SK-N-SH treated with all-trans-retinoic acid at 6 μM for 48 hours (cell line): Measurements from ENCODE around the gene UGT1A1.

Source experiments
- ATAC-seq: fragments of 200-7000 bp; cut with Tn5 transposase; 3 replicates; pipeline ENCODE4 v1.9.1; 2020; ENCODE audit warnings: mild to moderate bottlenecking, moderate library complexity
- BACH2 ChIP-seq: fragments of 250-450 bp; sonication (Bioruptor Pico); IDR thresholded peaks from 2 replicates; pipeline ENCODE4 v1.9.0; 2021; ENCODE audit warnings: mild to moderate bottlenecking, borderline replicate concordance
- CSDC2 ChIP-seq: fragments of 250-450 bp; sonication (Bioruptor Pico); IDR thresholded peaks from 2 replicates; pipeline ENCODE4 v1.5.0; 2020; ENCODE audit warnings: mild to moderate bottlenecking, moderate library complexity
- GLIS3 ChIP-seq: fragments of 250-450 bp; sonication (Bioruptor Pico); IDR thresholded peaks from 2 replicates; pipeline ENCODE4 v1.5.0; 2020; ENCODE audit warnings: mild to moderate bottlenecking, moderate library complexity
- ISL1 ChIP-seq: fragments of 250-450 bp; sonication (Bioruptor Pico); IDR thresholded peaks from 2 replicates; pipeline ENCODE4 v2.1.2; 2022; ENCODE audit warnings: mild to moderate bottlenecking, moderate library complexity
- OSR1 ChIP-seq: fragments of 250-450 bp; sonication (Bioruptor Pico); IDR thresholded peaks from 2 replicates; pipeline ENCODE4 v1.8.0; 2022; ENCODE audit warnings: moderate library complexity, mild to moderate bottlenecking, inconsistent platforms
- PPARA ChIP-seq: fragments of 250-450 bp; sonication (Bioruptor Pico); IDR thresholded peaks from 2 replicates; pipeline ENCODE4 v1.5.0; 2020; ENCODE audit warnings: mild to moderate bottlenecking, borderline replicate concordance
- TCF4 ChIP-seq: fragments of 250-450 bp; sonication (Bioruptor Pico); IDR thresholded peaks from 2 replicates; pipeline ENCODE4 v1.8.0; 2021; ENCODE audit warnings: mild to moderate bottlenecking, moderate library complexity, borderline replicate concordance
- ZC3H10 ChIP-seq: fragments of 250-450 bp; sonication (Bioruptor Pico); IDR thresholded peaks from 2 replicates; pipeline ENCODE4 v1.5.1; 2021; ENCODE audit warnings: mild to moderate bottlenecking, moderate library complexity
- ZFP30 ChIP-seq: fragments of 450-650 bp; formaldehyde crosslinking; IDR thresholded peaks from 2 replicates; pipeline ENCODE4 v1.5.0; 2022; ENCODE audit warnings: mild to moderate bottlenecking, moderate library complexity
- ZNF565 ChIP-seq: fragments of 450-650 bp; formaldehyde crosslinking; conservative IDR thresholded peaks from 2 replicates; pipeline ENCODE4 v1.5.0; 2020; ENCODE audit warnings: low read depth, mild to moderate bottlenecking, moderate library complexity
- ZNF8 ChIP-seq: fragments of 450-650 bp; formaldehyde crosslinking; IDR thresholded peaks from 2 replicates; pipeline ENCODE4 v1.5.0; 2020; ENCODE audit warnings: mild to moderate bottlenecking, moderate library complexity
- TF ChIP-seq, protein P1 (sequence below): fragments of 250-450 bp; sonication (Bioruptor Pico); IDR thresholded peaks from 2 replicates; pipeline ENCODE4 v1.5.0; 2020; ENCODE audit warnings: mild to moderate bottlenecking, moderate library complexity
- TF ChIP-seq, protein P2 (sequence below): fragments of 250-450 bp; sonication (Bioruptor Pico); IDR thresholded peaks from 2 replicates; pipeline ENCODE4 v1.8.0; 2020; ENCODE audit warnings: mild to moderate bottlenecking, moderate library complexity, borderline replicate concordance
- TF ChIP-seq, protein P3 (sequence below): fragments of 250-450 bp; sonication (Bioruptor Pico); IDR thresholded peaks from 2 replicates; pipeline ENCODE4 v1.5.1; 2020; ENCODE audit warnings: low read depth, mild to moderate bottlenecking, moderate library complexity
- TF ChIP-seq, protein P4 (sequence below): fragments of 250-450 bp; sonication (Bioruptor Pico); IDR thresholded peaks from 2 replicates; pipeline ENCODE4 v1.5.1; 2021; ENCODE audit warnings: mild to moderate bottlenecking, moderate library complexity

The UGT1A1 gene

DNA sequence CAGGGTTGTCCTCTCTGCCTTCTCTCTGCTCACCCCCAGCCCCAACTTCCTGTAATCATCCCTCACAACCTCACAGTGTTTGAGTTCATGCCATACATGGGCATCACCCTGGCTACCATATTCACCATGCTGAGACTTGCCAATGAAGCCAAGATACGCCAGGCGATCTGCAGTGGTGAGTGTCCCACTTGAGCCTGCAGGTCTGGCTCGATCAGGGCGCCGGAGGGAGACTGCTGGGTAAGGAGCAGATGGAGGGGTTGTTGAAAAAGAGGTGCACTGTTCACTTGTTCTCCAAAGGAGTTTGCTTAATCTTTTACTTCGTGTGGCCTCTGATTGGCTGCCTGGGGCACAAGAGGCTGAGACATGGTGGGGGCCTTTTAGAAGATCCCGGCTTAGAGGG is 32.6 kb downstream of the UGT1A1 start:
- ATAC-seq: no peak
- TF ChIP-seq CSDC2: no peak
- no peak for TF ChIP-seq ZC3H10
- TF ChIP-seq, protein P1, sequence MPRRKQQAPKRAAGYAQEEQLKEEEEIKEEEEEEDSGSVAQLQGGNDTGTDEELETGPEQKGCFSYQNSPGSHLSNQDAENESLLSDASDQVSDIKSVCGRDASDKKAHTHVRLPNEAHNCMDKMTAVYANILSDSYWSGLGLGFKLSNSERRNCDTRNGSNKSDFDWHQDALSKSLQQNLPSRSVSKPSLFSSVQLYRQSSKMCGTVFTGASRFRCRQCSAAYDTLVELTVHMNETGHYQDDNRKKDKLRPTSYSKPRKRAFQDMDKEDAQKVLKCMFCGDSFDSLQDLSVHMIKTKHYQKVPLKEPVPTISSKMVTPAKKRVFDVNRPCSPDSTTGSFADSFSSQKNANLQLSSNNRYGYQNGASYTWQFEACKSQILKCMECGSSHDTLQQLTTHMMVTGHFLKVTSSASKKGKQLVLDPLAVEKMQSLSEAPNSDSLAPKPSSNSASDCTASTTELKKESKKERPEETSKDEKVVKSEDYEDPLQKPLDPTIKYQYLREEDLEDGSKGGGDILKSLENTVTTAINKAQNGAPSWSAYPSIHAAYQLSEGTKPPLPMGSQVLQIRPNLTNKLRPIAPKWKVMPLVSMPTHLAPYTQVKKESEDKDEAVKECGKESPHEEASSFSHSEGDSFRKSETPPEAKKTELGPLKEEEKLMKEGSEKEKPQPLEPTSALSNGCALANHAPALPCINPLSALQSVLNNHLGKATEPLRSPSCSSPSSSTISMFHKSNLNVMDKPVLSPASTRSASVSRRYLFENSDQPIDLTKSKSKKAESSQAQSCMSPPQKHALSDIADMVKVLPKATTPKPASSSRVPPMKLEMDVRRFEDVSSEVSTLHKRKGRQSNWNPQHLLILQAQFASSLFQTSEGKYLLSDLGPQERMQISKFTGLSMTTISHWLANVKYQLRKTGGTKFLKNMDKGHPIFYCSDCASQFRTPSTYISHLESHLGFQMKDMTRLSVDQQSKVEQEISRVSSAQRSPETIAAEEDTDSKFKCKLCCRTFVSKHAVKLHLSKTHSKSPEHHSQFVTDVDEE: no peak
- TF ChIP-seq, protein P2, sequence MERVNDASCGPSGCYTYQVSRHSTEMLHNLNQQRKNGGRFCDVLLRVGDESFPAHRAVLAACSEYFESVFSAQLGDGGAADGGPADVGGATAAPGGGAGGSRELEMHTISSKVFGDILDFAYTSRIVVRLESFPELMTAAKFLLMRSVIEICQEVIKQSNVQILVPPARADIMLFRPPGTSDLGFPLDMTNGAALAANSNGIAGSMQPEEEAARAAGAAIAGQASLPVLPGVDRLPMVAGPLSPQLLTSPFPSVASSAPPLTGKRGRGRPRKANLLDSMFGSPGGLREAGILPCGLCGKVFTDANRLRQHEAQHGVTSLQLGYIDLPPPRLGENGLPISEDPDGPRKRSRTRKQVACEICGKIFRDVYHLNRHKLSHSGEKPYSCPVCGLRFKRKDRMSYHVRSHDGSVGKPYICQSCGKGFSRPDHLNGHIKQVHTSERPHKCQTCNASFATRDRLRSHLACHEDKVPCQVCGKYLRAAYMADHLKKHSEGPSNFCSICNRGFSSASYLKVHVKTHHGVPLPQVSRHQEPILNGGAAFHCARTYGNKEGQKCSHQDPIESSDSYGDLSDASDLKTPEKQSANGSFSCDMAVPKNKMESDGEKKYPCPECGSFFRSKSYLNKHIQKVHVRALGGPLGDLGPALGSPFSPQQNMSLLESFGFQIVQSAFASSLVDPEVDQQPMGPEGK (CRISPR knock-in tag): no peak
- TF ChIP-seq ZNF8 (CRISPR knock-in tag): no peak
- TF ChIP-seq BACH2 (CRISPR knock-in tag): no peak
- TF ChIP-seq, protein P3, sequence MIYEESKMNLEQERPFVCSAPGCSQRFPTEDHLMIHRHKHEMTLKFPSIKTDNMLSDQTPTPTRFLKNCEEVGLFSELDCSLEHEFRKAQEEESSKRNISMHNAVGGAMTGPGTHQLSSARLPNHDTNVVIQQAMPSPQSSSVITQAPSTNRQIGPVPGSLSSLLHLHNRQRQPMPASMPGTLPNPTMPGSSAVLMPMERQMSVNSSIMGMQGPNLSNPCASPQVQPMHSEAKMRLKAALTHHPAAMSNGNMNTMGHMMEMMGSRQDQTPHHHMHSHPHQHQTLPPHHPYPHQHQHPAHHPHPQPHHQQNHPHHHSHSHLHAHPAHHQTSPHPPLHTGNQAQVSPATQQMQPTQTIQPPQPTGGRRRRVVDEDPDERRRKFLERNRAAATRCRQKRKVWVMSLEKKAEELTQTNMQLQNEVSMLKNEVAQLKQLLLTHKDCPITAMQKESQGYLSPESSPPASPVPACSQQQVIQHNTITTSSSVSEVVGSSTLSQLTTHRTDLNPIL (CRISPR knock-in tag): no peak
- TF ChIP-seq PPARA (CRISPR knock-in tag): no peak

DNA sequence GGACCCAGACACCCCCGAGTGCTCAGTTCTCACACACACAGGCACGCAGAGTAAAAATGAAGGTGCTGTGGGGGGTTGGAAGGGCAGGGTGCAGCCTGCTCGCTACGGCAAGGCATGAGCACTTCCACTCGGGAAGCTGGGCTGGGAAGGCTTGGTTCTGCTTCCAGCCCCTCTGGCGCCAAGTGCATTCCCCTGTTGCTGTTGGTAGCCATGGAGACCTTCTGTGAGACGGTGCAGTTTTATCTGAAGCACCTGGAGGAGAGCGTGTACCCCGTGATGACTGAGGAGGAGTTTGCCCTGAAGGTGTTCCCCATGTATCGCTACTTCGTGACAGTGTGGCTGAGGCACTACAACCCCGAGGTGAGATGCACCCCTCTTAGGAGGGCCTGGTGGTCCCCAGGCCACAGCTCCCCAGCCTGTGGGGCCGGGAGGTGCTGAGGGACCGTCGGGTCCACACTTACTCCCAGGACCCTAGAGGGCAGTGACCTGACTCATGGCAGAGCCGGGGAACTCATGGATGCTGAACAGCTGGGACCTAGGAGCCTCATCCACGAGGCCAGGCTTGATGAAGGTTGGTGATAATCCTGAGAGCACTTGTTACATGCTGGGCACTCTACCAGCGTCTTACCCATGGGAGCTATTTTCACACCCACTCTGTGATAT is 33.5 kb downstream of the UGT1A1 start:
- no peak for TF ChIP-seq CSDC2
- TF ChIP-seq, protein P2 (CRISPR knock-in tag): no peak
- TF ChIP-seq, protein P3 (CRISPR knock-in tag): no peak
- TF ChIP-seq, protein P4, sequence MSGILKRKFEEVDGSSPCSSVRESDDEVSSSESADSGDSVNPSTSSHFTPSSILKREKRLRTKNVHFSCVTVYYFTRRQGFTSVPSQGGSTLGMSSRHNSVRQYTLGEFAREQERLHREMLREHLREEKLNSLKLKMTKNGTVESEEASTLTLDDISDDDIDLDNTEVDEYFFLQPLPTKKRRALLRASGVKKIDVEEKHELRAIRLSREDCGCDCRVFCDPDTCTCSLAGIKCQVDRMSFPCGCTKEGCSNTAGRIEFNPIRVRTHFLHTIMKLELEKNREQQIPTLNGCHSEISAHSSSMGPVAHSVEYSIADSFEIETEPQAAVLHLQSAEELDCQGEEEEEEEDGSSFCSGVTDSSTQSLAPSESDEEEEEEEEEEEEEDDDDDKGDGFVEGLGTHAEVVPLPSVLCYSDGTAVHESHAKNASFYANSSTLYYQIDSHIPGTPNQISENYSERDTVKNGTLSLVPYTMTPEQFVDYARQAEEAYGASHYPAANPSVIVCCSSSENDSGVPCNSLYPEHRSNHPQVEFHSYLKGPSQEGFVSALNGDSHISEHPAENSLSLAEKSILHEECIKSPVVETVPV (CRISPR knock-in tag): no peak
- TF ChIP-seq ZFP30 (CRISPR knock-in tag): no peak
- TF ChIP-seq, protein P1: no peak
- ATAC-seq: no peak

DNA sequence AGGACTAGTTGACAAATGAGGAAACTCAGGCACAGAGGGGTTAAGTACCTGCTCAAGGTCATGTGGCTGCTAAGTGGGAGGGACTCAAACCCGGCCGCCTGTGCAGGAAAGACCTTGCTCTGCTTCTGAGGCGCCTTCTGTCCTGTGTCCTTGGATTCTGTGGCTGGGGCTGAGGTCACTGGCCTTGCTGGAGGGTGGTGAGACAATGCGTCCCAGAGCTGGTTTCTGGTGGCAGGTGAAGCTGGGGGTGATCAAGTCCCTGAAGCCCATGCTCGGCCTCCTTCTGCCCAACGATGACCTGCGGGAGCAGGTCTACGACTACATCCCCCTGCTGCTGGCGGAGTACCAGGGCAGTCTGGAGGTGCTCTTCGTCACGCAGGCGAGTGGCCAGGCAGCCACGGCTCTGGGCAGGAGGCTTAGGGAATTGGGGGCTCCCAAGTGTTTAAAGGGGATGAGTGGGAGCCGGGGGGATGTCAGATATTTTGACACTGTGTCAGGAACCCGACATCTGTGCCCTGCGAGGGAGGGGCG is 34.1 kb downstream of the UGT1A1 start:
- no peak for ATAC-seq
- TF ChIP-seq TCF4 (no peak), GLIS3 (CRISPR knock-in tag) (no peak), ZNF8 (CRISPR knock-in tag) (no peak), ZNF565 (CRISPR knock-in tag) (no peak), ISL1 (CRISPR knock-in tag) (no peak), OSR1 (CRISPR knock-in tag) (no peak)
- TF ChIP-seq, protein P3 (CRISPR knock-in tag): no peak
- TF ChIP-seq, all 23 proteins: peak for 0
